ENCODE results near the gene CD200R1.

DNA sequence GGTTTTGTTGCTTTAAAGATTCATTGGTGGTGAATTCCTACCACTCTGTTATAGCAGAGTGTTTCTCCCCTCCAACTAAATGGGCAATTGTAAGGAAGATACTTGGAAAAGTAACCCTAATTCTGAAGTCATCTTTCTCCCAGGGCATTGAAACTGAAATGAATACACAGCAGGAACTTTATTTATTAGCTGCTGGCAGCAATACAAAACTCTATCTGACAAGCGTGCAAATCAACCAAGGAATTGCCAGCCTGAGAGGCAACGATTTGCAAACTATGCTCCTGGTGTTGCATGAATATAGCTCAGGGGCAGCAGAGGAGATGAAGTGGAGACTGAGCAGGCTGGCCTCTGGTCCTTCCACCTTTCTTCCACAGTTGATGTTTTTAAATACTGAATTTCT lies 48.9 kb downstream of the CD200R1 start:
- TF ChIP-seq GATA3 (IDR thresholded peaks at IDR 0.05; ENCODE audit: low read depth, low read length) (no peak), GATA2 (IDR thresholded peaks at IDR 0.05; ENCODE audit: low read depth, low read length) (no peak)
